ENCODE results near the gene MS4A4A.

MS4A4A gene

GRCh38 chr11:60314635-60315321, 34.3 kb downstream of the MS4A4A start:
- Histone ChIP-seq H3K9me3 (peaks cover 5% of the 10 kb centered on the region; the same call in 1 of the 2 replicates), H3K36me3 (replicated peaks) (no peaks in the 10 kb centered on the region), H3K4me1 (peaks cover 15% of the 10 kb centered on the region), H3K27me3 (ENCODE audit: low read depth) (no peaks in the 10 kb centered on the region), H3K4me3 (no peak overlapping the region)
- in situ Hi-C loops (cut with MboI; ENCODE audit: low sequenced_read_pairs) = no loop called here
- DNase-seq (ENCODE audit: low spot score in 2 of 2) = no peak

- no peaks in the 10 kb centered on the region for H3K27me3 ChIP-seq (ENCODE audit: low read depth)
- H3K4me3 ChIP-seq = no peak overlapping the region
- in situ Hi-C loops (cut with MboI; ENCODE audit: low sequenced_read_pairs) = no loop called here
- peaks cover 21% of the 10 kb centered on the region for H3K4me1 ChIP-seq
- peak; percentile 53 to 83 for DNase-seq (ENCODE audit: low spot score in 2 of 2)
- peaks cover 11% of the 10 kb centered on the region; the same call in 1 of the 2 replicates for H3K9me3 ChIP-seq
- no peaks in the 10 kb centered on the region for H3K36me3 ChIP-seq (replicated peaks)
Measured at GRCh38 chr11:60315871-60316270, 35.4 kb downstream of the MS4A4A start.

GRCh38 chr11:60316317-60316716, 35.9 kb downstream of the MS4A4A start:
- no peak for DNase-seq (ENCODE audit: low spot score in 2 of 2)
- in situ Hi-C loops (cut with MboI; ENCODE audit: low sequenced_read_pairs) = no loop called here
- no peaks in the 10 kb centered on the region for H3K36me3 ChIP-seq (replicated peaks)
- peaks cover 11% of the 10 kb centered on the region; the same call in 1 of the 2 replicates for H3K9me3 ChIP-seq
- peaks cover 21% of the 10 kb centered on the region for H3K4me1 ChIP-seq
- H3K27me3 ChIP-seq (ENCODE audit: low read depth) = no peaks in the 10 kb centered on the region
- no peak overlapping the region for H3K4me3 ChIP-seq

GRCh38 chr11:60318726-60319125, 38.3 kb downstream of the MS4A4A start:
- in situ Hi-C loops (cut with MboI; ENCODE audit: low sequenced_read_pairs) = no loop called here
- Histone ChIP-seq H3K4me3 (no peak overlapping the region), H3K36me3 (replicated peaks) (no peaks in the 10 kb centered on the region), H3K4me1 (peaks cover 30% of the 10 kb centered on the region), H3K27me3 (ENCODE audit: low read depth) (no peaks in the 10 kb centered on the region), H3K9me3 (peaks cover 16% of the 10 kb centered on the region)
- DNase-seq (ENCODE audit: low spot score in 2 of 2) = no peak

- peaks cover 16% of the 10 kb centered on the region for H3K9me3 ChIP-seq
- no peaks in the 10 kb centered on the region for H3K27me3 ChIP-seq (ENCODE audit: low read depth)
- DNase-seq (ENCODE audit: low spot score in 2 of 2) = peak in 1 of 2 experiments; percentile 98
- no peaks in the 10 kb centered on the region for H3K36me3 ChIP-seq (replicated peaks)
- peaks cover 18% of the 10 kb centered on the region for H3K4me1 ChIP-seq
- H3K4me3 ChIP-seq = no peak overlapping the region
- in situ Hi-C loops (cut with MboI; ENCODE audit: low sequenced_read_pairs) = no loop called here
Measured at GRCh38 chr11:60321051-60321450, 40.6 kb downstream of the MS4A4A start.

- Histone ChIP-seq H3K36me3 (replicated peaks) (no peaks in the 10 kb centered on the region), H3K9me3 (peaks cover 9% of the 10 kb centered on the region), H3K4me1 (peaks cover 4% of the 10 kb centered on the region), H3K27me3 (ENCODE audit: low read depth) (no peaks in the 10 kb centered on the region), H3K4me3 (no peak within 1 kb of the TSS)
- in situ Hi-C loops (cut with MboI; ENCODE audit: low sequenced_read_pairs) = no loop called here
- DNase-seq (ENCODE audit: low spot score in 2 of 2) = no peak
Measured at GRCh38 chr11:60326955-60327354, 46.5 kb downstream of the MS4A4A start, which contains the start of gene MS4A6E. MS4A6E (plus strand) TSS chr11:60327255; CDS start chr11:60334896, 7,641 bp downstream.

GRCh38 chr11:60328460-60328859, 48.0 kb downstream of the MS4A4A start:
- H3K4me1 ChIP-seq = no peaks in the 10 kb centered on the region
- no peaks in the 10 kb centered on the region for H3K36me3 ChIP-seq (replicated peaks)
- peaks cover 3% of the 10 kb centered on the region for H3K9me3 ChIP-seq
- in situ Hi-C loops (cut with MboI; ENCODE audit: low sequenced_read_pairs) = no loop called here
- no peak overlapping the region for H3K4me3 ChIP-seq
- no peaks in the 10 kb centered on the region for H3K27me3 ChIP-seq (ENCODE audit: low read depth)
- DNase-seq (ENCODE audit: low spot score in 2 of 2) = no peak

GRCh38 chr11:60332846-60333245, 52.4 kb downstream of the MS4A4A start:
- no peaks in the 10 kb centered on the region for H3K4me1 ChIP-seq
- in situ Hi-C loops (cut with MboI; ENCODE audit: low sequenced_read_pairs) = no loop called here

GRCh38 chr11:60334005-60334620, 53.6 kb downstream of the MS4A4A start:
- Histone ChIP-seq H3K4me3 (no peak overlapping the region), H3K9me3 (no peaks in the 10 kb centered on the region), H3K27me3 (ENCODE audit: low read depth) (no peaks in the 10 kb centered on the region), H3K4me1 (no peaks in the 10 kb centered on the region), H3K36me3 (replicated peaks) (no peaks in the 10 kb centered on the region)
- peak; percentile 55 to 88 for DNase-seq (ENCODE audit: low spot score in 2 of 2)
- in situ Hi-C loops (cut with MboI; ENCODE audit: low sequenced_read_pairs) = no loop called here

More at GRCh38 chr11:60332846-60333245, 52.4 kb downstream of the MS4A4A start:
- no peak overlapping the region for H3K4me3 ChIP-seq
- no peak for DNase-seq (ENCODE audit: low spot score in 2 of 2)
- H3K36me3 ChIP-seq (replicated peaks) = no peaks in the 10 kb centered on the region
- H3K27me3 ChIP-seq (ENCODE audit: low read depth) = no peaks in the 10 kb centered on the region
- H3K9me3 ChIP-seq = no peaks in the 10 kb centered on the region

- Histone ChIP-seq H3K36me3 (replicated peaks) (no peaks in the 10 kb centered on the region), H3K4me3 (no peak overlapping the region), H3K9me3 (no peaks in the 10 kb centered on the region), H3K27me3 (ENCODE audit: low read depth) (no peaks in the 10 kb centered on the region), H3K4me1 (no peaks in the 10 kb centered on the region)
- no peak for DNase-seq (ENCODE audit: low spot score in 2 of 2)
- in situ Hi-C loops (cut with MboI; ENCODE audit: low sequenced_read_pairs) = no loop called here
Measured at GRCh38 chr11:60336767-60337391, 56.4 kb downstream of the MS4A4A start.

- Histone ChIP-seq H3K4me3 (no peak overlapping the region), H3K27me3 (ENCODE audit: low read depth) (no peaks in the 10 kb centered on the region), H3K36me3 (replicated peaks) (no peaks in the 10 kb centered on the region), H3K9me3 (no peaks in the 10 kb centered on the region), H3K4me1 (no peaks in the 10 kb centered on the region)
- in situ Hi-C loops (cut with MboI; ENCODE audit: low sequenced_read_pairs) = no loop called here
- DNase-seq (ENCODE audit: low spot score in 2 of 2) = no peak
Measured at GRCh38 chr11:60338053-60338452, 57.6 kb downstream of the MS4A4A start.

GRCh38 chr11:60339356-60339755, 58.9 kb downstream of the MS4A4A start:
- H3K4me3 ChIP-seq = no peak overlapping the region
- in situ Hi-C loops (cut with MboI; ENCODE audit: low sequenced_read_pairs) = no loop called here
- no peaks in the 10 kb centered on the region for H3K36me3 ChIP-seq (replicated peaks)
- H3K27me3 ChIP-seq (ENCODE audit: low read depth) = no peaks in the 10 kb centered on the region
- no peak for DNase-seq (ENCODE audit: low spot score in 2 of 2)
- no peaks in the 10 kb centered on the region for H3K4me1 ChIP-seq
- no peaks in the 10 kb centered on the region for H3K9me3 ChIP-seq

GRCh38 chr11:60343094-60343704, 62.7 kb downstream of the MS4A4A start:
- Histone ChIP-seq H3K27me3 (ENCODE audit: low read depth) (no peaks in the 10 kb centered on the region), H3K4me1 (no peaks in the 10 kb centered on the region), H3K9me3 (0 out of 2 replicates have a peak, but pooled peaks cover 2% of the 10 kb centered on the region), H3K4me3 (no peak overlapping the region), H3K36me3 (replicated peaks) (no peaks in the 10 kb centered on the region)
- peak; percentile 27 to 36 for DNase-seq (ENCODE audit: low spot score in 2 of 2)
- in situ Hi-C loops (cut with MboI; ENCODE audit: low sequenced_read_pairs) = loop anchor here (10.0 kb wide), 1 partner anchor 78 kb away; no protein-coding TSS in a partner anchor

Data from HAP-1 (cell line).